Esophagus squamous epithelium (tissue), 5 donors: ENCODE measurements around the gene SDK2. TPM values are rescaled to one million over a fixed set of nuclear protein-coding genes. Genes with fewer than 3 reads are reported as not detected.
A peak's percentile ranks its signal among the peaks of the same experiment; 100 is the strongest.

Source experiments
- DNase-seq: peaks from one replicate; lab custom pipeline; 2025; lab: John Stamatoyannopoulos, UW
- H3K27ac ChIP-seq, 4 donors: fragments of 200-600 bp; sonication (generic); one replicate each; pipeline ENCODE4 v1.5.1; 2016 to 2019; ENCODE audit warnings: mild to moderate bottlenecking in 1 of 4
- H3K27me3 ChIP-seq, 4 donors: fragments of 200-600 bp; sonication (generic); 1 replicate in 3 of 4; 2 replicates in 1 of 4; pipeline versions ENCODE4 v1.5.1 to v1.6.0; 2017 to 2021; ENCODE audit warnings: antibody characterized with exemption in 1 of 4
- H3K36me3 ChIP-seq, 3 donors: fragments of 200-600 bp; sonication (generic); one replicate each; pipeline ENCODE4 v1.5.1; 2016 to 2019
- H3K4me1 ChIP-seq, 3 donors: fragments of 200-600 bp; sonication (generic); one replicate each; pipeline ENCODE4 v1.5.1; 2017 to 2019
- H3K4me3 ChIP-seq, 4 donors: fragments of 200-600 bp; sonication (generic); 1 replicate in 3 of 4; 2 replicates in 1 of 4; pipeline ENCODE4 v1.5.1; 2016 to 2019; ENCODE audit warnings: mild to moderate bottlenecking in 2 of 4, moderate library complexity in 1 of 4
- H3K9me3 ChIP-seq, 3 donors: fragments of 200-600 bp; sonication (generic); one replicate each; pipeline ENCODE4 v1.5.1; 2016 to 2019
- CTCF ChIP-seq, 6 experiments: fragments of 450-650 bp in 4 of 6; fragments of 200-600 bp in 2 of 6; sonication (generic) in 2 of 6; IDR thresholded peaks; one replicate each; pipeline ENCODE4 v1.5.1; 2016 to 2019; ENCODE audit warnings: antibody characterized with exemption in 6 of 6, mild to moderate bottlenecking in 4 of 6, moderate library complexity in 4 of 6
- POLR2A ChIP-seq, 4 donors: fragments of 450-650 bp; IDR thresholded peaks; one replicate each; pipeline ENCODE4 v1.6.1; 2017; ENCODE audit warnings: antibody characterized with exemption in 4 of 4, mild to moderate bottlenecking in 4 of 4, moderate library complexity in 3 of 4
- WGBS, 2 donors: methylation state at CpG; one replicate each; pipeline ENCODE4 v1.1.5; 2018; 5-methylcytosine and 5-hydroxymethylcytosine counted together
- intact Hi-C: fragments of 100-400 bp; cut with DNase I; formaldehyde crosslinking; loops from one replicate; pipeline ENCODE4 v1.15.0; 2022
- total RNA-seq, 4 donors: library from RNA; depleted of rRNA; stranded (reverse); fragments of >200 nt; gene quantifications; one replicate each; pipeline ENCODE4 v1.1.0, GENCODE V29; 2016
- donor health status: DM: yes; HTN: yes; CAD: no.

SDK2 gene
- total RNA-seq, 4 donors from 2014 or later, result 1.7 to 5.5 (median 2.4) TPM

- no peaks in the 10 kb centered on the region for H3K9me3 ChIP-seq
- H3K27me3 ChIP-seq, result peaks cover 0 to 3% (median 0%) of the 10 kb centered on the region in 4 donors
- no peaks in the 10 kb centered on the region for H3K36me3 ChIP-seq
- H3K4me1 ChIP-seq, result peaks cover 3 to 45% (median 6%) of the 10 kb centered on the region in 3 donors
- no peak overlapping the region for H3K4me3 ChIP-seq
- no peak for DNase-seq
- intact Hi-C loops, result no loop called here
- no peak overlapping the region for H3K27ac ChIP-seq
- WGBS, 2 donors, result 92 to 93% methylated on average over 4 of the region's 5 CpGs
- no peak for TF ChIP-seq POLR2A (IDR thresholded peaks at IDR 0.05)
- no peak for TF ChIP-seq CTCF (IDR thresholded peaks at IDR 0.05)
These were observed 293.4 kb downstream of the SDK2 start for GRCh38 chr17:73350864-73351263.

GRCh38 chr17:73349647-73350046 is 294.6 kb downstream of the SDK2 start:
- H3K27me3 ChIP-seq, result peaks cover 0 to 3% (median 0%) of the 10 kb centered on the region in 4 donors
- no peak for DNase-seq
- no peaks in the 10 kb centered on the region for H3K9me3 ChIP-seq
- H3K36me3 ChIP-seq, result no peaks in the 10 kb centered on the region
- no peak overlapping the region for H3K4me3 ChIP-seq
- peaks cover 0 to 33% (median 6%) of the 10 kb centered on the region in 3 donors for H3K4me1 ChIP-seq
- TF ChIP-seq CTCF (IDR thresholded peaks at IDR 0.05) (no peak), POLR2A (IDR thresholded peaks at IDR 0.05) (no peak)
- H3K27ac ChIP-seq, result peak overlapping the region; percentile 33 to 74 (median 54)
- intact Hi-C loops, result no loop called here
- 92 to 98% methylated on average over 9 of the region's 9 CpGs for WGBS, 2 donors

GRCh38 chr17:73349138-73349537 is 295.1 kb downstream of the SDK2 start:
- 49% methylated on average over 3 of the region's 6 CpGs; no CpG with 5 or more reads in 1 of the 2 donors for WGBS, 2 donors
- Histone ChIP-seq H3K4me1 (peaks cover 0 to 33% (median 6%) of the 10 kb centered on the region in 3 donors), H3K36me3 (no peaks in the 10 kb centered on the region), H3K27ac (peak overlapping the region; percentile 33 to 74 (median 54)), H3K27me3 (peaks cover 0 to 3% (median 0%) of the 10 kb centered on the region in 4 donors), H3K9me3 (no peaks in the 10 kb centered on the region), H3K4me3 (no peak overlapping the region)
- no peak for DNase-seq
- intact Hi-C loops, result no loop called here
- no peak for TF ChIP-seq CTCF (IDR thresholded peaks at IDR 0.05)
- no peak for TF ChIP-seq POLR2A (IDR thresholded peaks at IDR 0.05)

- H3K9me3 ChIP-seq, result no peaks in the 10 kb centered on the region
- H3K36me3 ChIP-seq, result no peaks in the 10 kb centered on the region
- intact Hi-C loops, result no loop called here
- TF ChIP-seq CTCF (IDR thresholded peaks at IDR 0.05) (no peak), POLR2A (IDR thresholded peaks at IDR 0.05) (no peak)
- peaks cover 0 to 3% (median 0%) of the 10 kb centered on the region in 4 donors for H3K27me3 ChIP-seq
- H3K27ac ChIP-seq, result peak overlapping the region; percentile 33 to 74 (median 54)
- no peak overlapping the region for H3K4me3 ChIP-seq
- peaks cover 0 to 36% (median 7%) of the 10 kb centered on the region in 3 donors for H3K4me1 ChIP-seq
- DNase-seq, result no peak
- no CpG with 5 or more reads among the region's 4 CpGs for WGBS, 2 donors
These were observed 295.5 kb downstream of the SDK2 start for GRCh38 chr17:73348829-73349095.

- Histone ChIP-seq H3K4me1 (peaks cover 0 to 42% (median 12%) of the 10 kb centered on the region in 3 donors), H3K36me3 (no peaks in the 10 kb centered on the region), H3K27me3 (peaks cover 0 to 8% (median 0%) of the 10 kb centered on the region in 4 donors), H3K9me3 (no peaks in the 10 kb centered on the region), H3K27ac (peak overlapping the region in 3 of 4 donors; percentile 49 to 74 (median 69)), H3K4me3 (no peak overlapping the region)
- 83% methylated on average over 7 of the region's 19 CpGs; no CpG with 5 or more reads in 1 of the 2 donors for WGBS, 2 donors
- TF ChIP-seq POLR2A (IDR thresholded peaks at IDR 0.05) (no peak), CTCF (IDR thresholded peaks at IDR 0.05) (no peak)
- no peak for DNase-seq
- intact Hi-C loops, result no loop called here
These were observed 296.0 kb downstream of the SDK2 start for GRCh38 chr17:73348018-73348828.
